Skin epidermis (tissue), 12 donors: ENCODE results near the gene CZIB.
"Not testable (repeated sequence)": the region's sequence is repeated elsewhere in the genome, so short reads cannot be mapped to it uniquely, and the experiment has no call there.

ENCODE experiments used
- H3K27ac ChIP-seq, 21 experiments: fragments of 200-600 bp; sonication (generic) in 11 of 21; one replicate each; pipeline ENCODE4 v1.5.0; 2020; ENCODE audit warnings: mild to moderate bottlenecking in 3 of 21, inconsistent platforms in 2 of 21, moderate library complexity in 2 of 21
- H3K4me3 ChIP-seq, 7 experiments: fragments of 200-600 bp; sonication (generic) in 2 of 7; one replicate each; pipeline ENCODE4 v1.5.0; 2020; ENCODE audit warnings: inconsistent platforms in 2 of 7, mild to moderate bottlenecking in 2 of 7, moderate library complexity in 1 of 7

Gene CZIB

DNA sequence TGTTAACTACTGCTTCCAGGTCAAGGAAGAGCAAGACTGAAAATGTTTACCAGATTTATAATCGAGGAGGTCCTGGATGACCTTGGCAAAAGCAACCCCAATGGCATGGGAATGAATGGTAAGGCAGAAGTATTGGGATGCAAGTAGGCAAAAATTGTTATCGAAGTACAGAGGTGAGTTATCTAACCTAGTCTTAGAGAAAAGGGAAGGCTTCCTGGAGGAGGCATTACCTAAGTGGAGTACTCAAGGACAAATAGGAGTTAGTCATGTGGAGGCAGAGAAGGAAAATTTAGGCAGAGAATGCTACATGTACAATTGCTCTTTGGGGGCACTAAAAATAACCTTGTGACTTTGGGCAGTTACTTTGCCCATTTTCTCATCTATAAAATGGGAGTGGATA is 21.4 kb upstream of the CZIB start:
- no peak overlapping the region for H3K4me3 ChIP-seq
- H3K27ac ChIP-seq = no peak overlapping the region

DNA sequence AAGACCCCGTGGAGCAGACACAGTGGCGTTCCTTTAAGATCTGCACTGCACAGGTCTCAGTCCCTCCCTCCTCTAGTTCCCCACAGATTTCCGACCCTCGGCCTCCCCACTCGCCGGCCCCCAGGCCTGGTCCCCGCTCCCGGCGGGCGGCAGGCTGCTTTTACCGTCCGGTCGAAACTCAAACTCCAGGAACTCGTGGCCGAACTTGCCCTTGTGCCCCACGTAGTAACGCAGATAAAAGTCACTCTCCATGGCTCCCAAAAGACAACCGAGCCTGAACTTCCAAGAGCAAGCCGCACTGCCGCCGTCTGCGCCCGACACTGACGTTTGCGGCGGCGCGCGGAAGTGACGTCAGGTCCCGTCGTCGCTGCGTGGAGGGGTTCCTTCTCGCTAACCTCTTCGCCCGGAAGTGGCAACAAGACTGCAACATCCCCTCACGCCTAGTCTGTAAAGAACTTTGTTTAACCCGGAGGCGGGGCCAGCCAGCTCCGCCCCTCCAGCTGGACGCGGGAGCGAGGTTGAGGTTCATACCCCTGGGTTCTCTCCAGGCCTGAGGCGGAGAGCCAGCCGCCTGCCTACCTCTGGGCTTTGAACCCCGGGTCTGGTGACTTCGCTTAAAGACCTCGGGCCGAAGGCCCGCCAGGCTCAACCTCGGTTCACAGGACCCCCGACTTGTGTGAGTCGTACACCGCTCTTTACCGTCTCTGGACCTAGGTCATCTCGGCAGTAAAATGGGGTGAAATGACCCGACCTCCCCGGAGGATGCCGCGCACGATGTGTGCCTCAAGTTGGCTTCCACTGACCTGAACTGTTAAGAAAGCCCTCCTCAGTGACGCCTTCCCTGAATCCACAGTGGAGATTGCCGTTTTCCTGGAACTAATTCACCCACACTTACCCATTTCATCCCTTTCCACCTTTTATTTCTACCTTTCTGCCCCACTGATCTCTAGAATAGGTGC is 18.0 kb upstream of the CZIB start, which contains the start of gene MAGOH:
TSS of gene MAGOH (minus strand) at position 322 of the 959 bp plus-strand sequence. CDS start at position 252, 70 bp downstream.
- Histone ChIP-seq H3K27ac (peak within 1 kb of the TSS; percentile 52 to 92 (median 84)), H3K4me3 (peak within 1 kb of the TSS; percentile 64 to 99 (median 88))

DNA sequence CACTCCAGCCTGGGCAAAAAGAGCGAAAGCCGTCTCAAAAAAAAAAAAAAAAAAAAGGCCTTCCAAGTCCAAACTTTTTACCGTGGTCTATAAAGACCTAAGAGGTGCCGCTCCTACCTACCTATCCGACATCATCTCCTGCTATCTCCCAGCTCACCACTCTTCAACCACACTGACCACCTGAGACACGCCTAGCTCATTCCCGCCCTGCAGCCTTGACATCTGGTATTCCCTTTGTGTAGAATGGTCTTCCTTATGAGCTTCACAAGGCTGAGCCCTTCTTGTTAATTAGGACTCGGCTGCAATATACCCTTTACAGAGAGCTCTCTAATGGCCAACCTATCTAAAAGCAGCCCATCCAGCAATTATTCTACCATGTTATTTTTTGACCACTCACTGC is 17.2 kb upstream of the CZIB start:
- H3K27ac ChIP-seq = peak overlapping the region in 18 of 21 experiments; percentile 52 to 92 (median 84)

DNA sequence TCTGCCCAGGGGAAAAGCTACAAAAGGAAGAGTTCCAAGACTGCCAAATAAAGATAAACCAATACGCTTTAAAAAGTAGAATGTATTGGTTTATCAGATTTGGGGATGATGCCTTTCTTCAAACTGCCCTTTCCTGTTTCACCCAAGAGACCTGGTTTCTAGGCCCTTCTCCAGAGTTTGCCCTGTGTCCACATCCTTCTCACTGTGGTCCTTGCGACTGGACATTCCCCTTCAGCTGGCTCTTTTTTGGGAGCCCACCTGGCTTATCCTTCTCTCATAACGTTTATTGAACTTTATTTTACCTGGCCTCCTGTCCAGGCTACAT is 490 bp upstream of the CZIB start:
- Histone ChIP-seq H3K27ac (peak overlapping the region; percentile 81 to 98 (median 95)), H3K4me3 (peak overlapping the region; percentile 63 to 79 (median 71))

More for the DNA sequence above, 17.2 kb upstream of the CZIB start:
- H3K4me3 ChIP-seq = peak overlapping the region; percentile 64 to 99 (median 88)

DNA sequence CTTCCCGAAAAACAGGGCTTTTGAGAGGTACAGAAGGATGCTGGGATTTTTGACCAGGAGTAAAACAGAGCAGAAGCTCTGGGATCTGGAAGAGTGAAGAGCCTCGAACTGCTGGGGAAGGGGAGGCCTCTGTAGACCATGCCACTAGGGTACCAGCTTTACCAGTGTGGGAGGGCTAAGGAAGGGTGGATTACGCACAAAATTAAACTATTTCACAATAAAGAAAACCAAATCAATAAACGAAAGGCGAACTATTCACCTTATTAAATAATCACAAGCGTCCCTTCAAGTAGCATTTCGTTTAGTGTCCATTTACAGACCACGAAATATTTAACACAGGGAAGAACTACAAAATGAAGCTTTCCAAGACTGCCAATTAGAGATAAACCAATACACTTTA is 723 bp downstream of the CZIB start:
- Histone ChIP-seq H3K27ac (peak overlapping the region in 20 of 21 experiments; percentile 85 to 98 (median 95)), H3K4me3 (peak overlapping the region; percentile 63 to 79 (median 71))

DNA sequence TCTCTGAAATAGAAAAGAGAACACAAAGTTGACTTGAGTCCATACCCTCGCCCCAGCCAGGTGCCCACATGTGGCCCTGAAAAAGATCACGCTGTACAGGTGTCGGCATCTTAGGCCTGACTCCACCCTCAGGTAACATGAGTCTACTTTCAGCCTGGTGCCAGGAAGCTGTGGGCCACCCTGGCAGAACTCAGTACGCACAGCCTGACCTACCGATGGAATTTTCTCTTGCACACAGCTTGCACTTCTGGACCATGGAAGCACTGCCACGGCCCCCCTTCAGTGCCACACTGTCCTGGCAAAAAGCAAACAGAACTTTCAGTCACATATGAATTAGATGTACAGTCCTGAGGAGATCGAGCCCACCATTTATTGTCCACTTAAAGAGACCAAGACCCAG is 2.2 kb downstream of the CZIB start:
- H3K27ac ChIP-seq = no peak overlapping the region
- no peak overlapping the region for H3K4me3 ChIP-seq

DNA sequence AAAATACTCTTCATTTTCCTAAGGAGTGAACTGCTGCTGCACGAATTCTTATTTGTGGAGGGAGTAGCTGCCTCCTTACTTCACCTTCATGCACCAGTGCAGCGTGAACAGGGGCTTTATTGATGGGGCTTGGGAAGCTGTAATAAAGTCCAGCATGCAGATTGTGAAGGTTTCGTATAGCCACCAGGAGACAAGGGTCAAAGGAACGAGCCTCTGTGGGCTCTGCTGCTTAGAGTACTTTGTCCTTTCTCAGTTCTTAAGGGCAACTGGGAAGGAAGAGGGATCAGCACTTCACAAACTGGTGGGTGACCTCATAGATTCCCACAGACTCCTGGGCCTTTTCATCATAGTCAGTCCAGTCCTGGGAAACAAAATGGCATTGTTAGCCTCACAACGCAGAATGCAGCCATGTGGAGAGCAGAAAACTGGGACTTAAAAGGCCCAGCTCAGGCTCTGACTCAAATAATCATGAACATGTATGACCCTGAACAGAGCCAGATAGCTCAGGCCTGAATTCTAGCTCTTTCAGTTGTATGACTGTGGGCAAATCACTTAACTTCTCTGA is 6.0 kb downstream of the CZIB start:
- Histone ChIP-seq H3K4me3 (no peak overlapping the region), H3K27ac (no peak overlapping the region)

DNA sequence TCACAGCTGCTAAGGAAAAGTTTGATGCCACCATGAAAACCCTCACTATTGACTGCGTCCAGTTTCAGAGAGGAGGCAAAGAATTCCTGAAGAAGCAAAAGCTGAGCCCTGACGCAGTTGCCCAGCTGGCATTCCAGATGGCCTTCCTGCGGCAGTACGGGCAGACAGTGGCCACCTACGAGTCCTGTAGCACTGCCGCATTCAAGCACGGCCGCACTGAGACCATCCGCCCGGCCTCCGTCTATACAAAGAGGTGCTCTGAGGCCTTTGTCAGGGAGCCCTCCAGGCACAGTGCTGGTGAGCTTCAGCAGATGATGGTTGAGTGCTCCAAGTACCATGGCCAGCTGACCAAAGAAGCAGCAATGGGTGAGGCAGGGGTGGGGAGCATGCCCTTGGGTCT is 9.5 kb downstream of the CZIB start:
- Histone ChIP-seq H3K4me3 (no peak overlapping the region), H3K27ac (no peak overlapping the region)

DNA sequence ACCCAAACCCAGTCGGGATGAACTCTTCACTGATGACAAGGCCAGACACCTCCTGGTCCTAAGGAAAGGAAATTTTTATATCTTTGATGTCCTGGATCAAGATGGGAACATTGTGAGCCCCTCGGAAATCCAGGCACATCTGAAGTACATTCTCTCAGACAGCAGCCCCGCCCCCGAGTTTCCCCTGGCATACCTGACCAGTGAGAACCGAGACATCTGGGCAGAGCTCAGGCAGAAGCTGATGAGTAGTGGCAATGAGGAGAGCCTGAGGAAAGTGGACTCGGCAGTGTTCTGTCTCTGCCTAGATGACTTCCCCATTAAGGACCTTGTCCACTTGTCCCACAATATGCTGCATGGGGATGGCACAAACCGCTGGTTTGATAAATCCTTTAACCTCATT is 10.1 kb downstream of the CZIB start:
- no peak overlapping the region for H3K27ac ChIP-seq
- H3K4me3 ChIP-seq = no peak overlapping the region

DNA sequence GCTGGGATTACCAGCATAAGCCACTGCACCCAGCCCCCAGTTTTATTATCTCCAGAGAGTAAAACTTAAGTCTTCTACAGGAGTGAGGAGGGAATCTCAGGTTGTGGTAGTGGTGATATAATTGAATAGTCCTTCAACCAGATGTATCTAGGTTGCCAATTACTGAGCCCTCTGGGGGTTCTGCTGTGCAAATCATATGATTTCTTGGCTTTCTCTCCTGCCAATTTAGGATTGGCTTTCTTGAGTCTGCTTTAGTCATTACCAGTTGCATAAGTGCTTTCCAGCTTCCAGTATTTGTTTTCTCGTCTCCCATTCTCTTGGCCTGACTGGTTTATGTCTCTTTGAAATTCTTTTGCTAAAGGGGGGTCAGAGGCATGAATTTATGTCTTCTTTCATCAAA is 12.7 kb downstream of the CZIB start:
- H3K4me3 ChIP-seq = no peak overlapping the region
- no peak overlapping the region for H3K27ac ChIP-seq

DNA sequence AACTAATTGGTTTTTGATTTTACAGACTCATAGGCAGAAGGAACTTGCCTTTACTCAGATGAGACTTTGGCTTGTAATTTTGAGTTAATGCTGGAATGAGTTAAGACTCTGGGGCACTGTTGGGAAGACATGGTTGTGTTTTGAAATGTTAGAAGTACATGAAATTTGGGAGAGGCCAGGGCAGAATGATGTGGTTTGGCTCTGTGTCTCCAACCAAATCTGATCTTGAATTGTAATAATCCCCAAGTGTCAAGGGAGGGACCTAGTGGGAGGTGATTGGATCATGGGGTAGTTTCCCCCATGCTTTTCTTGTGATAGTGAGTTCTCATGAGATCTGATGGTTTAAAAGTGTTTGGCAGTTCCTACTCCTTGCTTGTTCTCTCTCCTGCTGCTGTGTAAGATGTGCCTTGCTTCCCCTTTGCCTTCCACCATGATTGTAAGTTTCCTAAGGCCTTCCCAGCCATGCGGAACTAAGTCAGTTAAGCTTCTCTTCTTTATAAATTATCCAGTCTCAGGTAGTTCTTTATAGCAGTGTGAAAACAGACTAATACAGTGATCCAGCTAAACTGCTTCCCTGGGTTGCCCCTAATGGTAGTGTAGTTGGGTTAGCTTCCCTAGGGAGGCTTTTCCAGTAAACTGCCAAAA is 13.6 kb downstream of the CZIB start:
- no peak overlapping the region for H3K4me3 ChIP-seq
- H3K27ac ChIP-seq = no peak overlapping the region

DNA sequence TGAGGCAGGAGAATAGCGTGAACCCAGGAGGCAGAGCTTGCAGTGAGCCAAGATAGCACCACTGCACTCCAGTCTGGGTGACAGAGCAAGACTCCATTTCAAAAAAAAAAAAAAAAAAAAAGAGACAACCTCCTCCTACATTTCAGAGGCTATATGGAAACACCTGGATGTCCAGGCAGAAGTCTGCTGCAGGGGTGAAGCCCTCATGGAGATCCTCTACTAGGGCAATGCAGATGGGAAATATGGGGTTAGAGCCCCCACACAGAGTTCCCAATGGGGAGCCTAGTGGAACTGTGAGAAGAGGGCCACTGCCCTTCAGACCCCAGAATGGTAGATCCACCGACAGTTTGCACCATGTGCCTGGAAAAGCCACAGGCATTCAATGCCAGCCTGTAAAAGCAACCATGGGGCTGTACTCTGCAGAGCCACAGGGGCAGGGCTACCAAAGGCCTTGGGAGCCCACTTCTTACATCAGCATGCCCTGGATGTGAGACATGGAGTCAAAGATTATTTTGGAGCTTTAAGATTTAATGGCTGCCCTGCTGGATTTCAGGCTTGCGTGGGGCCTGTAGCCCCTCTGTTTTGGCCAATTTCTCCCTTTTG is 14.2 kb downstream of the CZIB start:
- H3K27ac ChIP-seq, H3K4me3 ChIP-seq: not testable (repeated sequence)

DNA sequence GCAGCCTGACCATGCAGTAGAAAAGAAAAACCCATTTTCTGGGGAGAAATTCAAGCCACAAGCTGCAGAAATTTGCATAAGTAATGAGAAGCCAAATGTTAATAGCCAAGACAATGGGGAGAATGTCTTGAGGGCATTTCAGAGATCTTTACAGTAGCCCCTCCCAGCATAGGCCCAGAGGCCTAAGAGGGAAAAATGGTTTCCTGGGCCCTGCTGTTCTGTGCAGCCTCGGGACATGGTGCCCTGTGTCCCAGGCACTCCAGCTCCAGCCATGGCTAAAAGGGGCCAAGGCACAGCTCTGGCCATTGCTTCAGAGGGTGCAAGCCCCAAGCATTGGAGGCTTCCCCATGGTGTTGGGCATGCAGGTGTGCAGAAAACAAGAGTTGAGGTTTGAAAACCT is 14.9 kb downstream of the CZIB start:
- not testable (repeated sequence) for H3K4me3 ChIP-seq, H3K27ac ChIP-seq

DNA sequence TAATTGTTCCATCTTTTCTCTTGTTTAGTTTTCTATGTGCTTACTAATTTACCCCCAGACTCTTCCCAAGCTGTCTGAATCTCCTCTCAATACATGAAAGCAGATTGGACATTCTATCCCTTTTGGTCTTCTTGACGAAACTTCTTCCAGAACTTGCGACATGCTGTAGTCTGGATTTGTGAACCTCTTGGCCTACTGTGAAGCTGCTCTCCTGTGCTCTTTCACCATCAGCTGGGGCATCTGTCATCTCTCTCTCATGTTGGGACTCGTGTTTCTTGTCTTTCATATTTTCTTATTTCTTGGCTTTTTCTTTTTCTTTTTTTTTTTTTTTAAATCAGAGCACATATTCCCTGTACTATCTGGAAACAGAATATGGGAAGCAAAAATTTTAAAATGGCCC is 17.0 kb downstream of the CZIB start:
- Histone ChIP-seq H3K27ac (no peak overlapping the region), H3K4me3 (no peak overlapping the region)

DNA sequence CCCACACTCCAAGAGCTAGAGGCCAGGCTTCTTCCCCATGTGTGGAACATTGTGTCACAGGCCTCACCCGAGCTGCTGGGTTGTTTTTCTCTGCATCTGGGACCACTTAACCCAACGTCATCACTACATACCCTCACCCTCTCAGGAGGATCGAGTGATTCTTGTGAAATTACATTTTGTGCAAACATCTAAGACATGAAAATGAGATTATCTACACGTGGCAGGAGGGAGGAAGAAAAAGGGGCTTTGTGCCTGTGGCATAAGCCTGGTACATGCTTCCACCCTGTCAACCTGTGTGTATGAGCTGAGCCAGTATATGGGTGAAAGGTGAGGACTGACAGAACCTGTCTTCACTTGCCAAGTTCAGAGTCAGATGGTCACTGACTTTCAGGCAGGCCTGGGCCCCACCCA is 22.2 kb downstream of the CZIB start:
- Histone ChIP-seq H3K27ac (peak overlapping the region in 20 of 21 experiments; percentile 94 to 100 (median 99)), H3K4me3 (peak overlapping the region in 4 of 7 experiments; percentile 70 to 95 (median 83))

DNA sequence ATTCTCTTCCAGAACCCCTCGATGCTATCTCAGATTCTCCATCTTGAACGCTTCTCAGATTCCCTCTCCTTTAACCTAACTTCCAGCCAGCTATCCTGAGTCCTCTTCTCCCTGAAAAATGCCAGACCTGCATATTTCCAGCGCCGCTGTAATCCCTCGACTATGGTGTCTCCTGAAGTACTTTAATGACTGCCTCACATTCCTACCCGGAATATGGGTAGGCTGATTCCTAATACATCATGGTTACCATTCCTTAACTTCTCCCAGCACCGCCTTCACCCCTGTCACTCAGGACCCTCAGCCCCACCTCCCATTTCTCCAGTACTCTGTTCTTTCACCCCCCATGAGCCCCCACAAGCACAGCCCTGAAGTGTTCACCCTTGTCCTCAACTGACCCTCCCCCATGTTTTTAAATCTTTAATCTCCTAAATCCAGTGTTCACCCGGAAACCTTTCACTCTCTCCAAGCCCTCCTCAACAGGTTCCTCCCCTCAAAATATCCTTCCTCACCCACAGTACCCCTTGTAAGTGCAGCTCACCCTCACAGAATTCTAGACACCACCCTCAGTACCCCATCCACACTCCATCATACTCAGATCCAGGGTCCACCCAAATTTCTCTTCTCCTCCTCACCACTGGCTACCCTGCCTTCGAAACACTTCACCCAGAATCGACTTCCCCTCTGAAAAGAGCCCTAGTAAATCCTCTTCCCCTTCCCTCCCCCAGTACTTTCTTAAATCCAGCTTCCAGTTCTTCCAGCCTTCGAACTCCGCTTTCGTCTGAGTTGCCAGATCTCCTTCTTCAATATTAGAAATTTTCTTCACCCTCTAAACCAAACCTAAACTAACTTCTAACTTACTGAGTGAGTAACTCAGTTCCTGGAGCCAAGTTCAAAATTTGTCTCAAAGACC is 22.9 kb downstream of the CZIB start:
- H3K4me3 ChIP-seq = peak overlapping the region; percentile 70 to 100 (median 91)
- peak overlapping the region; percentile 92 to 100 (median 99) for H3K27ac ChIP-seq

DNA sequence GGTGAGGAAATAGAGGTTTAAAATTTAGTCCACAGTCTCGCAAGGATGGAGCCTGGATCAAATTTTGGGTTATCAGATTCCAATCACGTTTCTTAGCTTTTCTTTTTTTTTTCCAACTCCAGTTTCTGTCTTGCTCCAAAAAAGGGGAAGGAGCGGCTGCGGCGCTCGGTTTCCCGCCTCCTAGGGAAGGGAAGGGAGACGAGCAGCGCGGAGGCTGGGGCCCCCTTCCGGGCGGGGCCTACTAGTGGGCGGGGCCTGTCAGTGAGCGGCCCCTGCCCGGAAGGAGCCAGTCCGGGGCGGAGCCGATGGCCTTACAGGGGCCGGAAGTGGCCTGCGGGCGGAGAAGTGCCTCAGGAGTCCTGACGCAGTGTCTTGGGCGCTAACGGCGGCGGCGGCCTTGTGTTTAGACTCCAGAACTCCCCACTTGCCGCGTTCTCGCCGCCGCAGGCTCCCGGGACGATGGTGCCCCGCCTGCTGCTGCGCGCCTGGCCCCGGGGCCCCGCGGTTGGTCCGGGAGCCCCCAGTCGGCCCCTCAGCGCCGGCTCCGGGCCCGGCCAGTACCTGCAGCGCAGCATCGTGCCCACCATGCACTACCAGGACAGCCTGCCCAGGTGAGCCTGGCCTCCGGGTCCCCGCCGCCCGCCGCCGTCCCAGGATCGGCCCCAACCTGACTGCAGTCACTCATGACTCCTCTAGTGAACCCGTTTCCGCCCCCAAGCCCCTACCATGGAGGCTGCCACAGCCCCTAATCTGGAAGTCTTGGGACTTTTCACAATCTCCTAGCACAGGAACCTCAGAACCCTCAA is 23.7 kb downstream of the CZIB start, which contains the start of gene CPT2:
TSS of gene CPT2 (plus strand) at position 340 of the 806 bp plus-strand sequence. CDS start at position 460, 120 bp downstream.
- Histone ChIP-seq H3K4me3 (peak within 1 kb of the TSS; percentile 70 to 100 (median 91)), H3K27ac (peak within 1 kb of the TSS; percentile 92 to 100 (median 99))

DNA sequence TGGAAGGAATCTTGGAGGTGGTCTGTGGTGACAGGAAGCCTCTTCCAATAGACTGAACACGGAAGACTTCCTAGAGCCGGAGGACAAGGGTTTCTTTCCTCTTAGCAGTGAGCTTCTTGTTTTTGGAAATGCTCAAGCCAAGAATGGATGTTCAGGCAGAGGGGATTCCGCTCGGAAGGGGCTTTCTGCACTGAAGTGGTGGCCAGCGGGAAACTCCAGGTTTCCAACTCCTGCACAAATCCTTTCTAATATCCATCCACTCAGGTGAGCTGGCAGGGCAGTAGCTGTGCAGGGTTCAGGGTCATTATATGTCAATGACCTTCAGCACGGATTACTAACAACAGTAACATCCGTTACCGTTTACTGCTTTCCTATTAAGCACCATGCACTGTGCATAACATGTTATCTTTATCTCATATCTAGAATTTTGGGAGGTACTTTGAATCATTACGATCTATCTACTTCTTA is 24.4 kb downstream of the CZIB start:
- peak overlapping the region in 19 of 21 experiments; percentile 9 to 100 (median 99) for H3K27ac ChIP-seq
- H3K4me3 ChIP-seq = peak overlapping the region; percentile 70 to 100 (median 91)
